HEK293 (cell line): ENCODE results near the gene UPP1.
"Not testable (repeated sequence)": the region's sequence is repeated elsewhere in the genome, so short reads cannot be mapped to it uniquely, and the experiment has no call there.

Experiments used
- CTCF ChIA-PET: fragments of 350-600 bp; formaldehyde crosslinking; extraction: SDS; loops from one replicate; lab custom pipeline; 2021; ENCODE audit warnings: antibody characterized with exemption; lab: Yijun Ruan, JAX
- POLR2A ChIA-PET: fragments of 300-600 bp; formaldehyde crosslinking; extraction: SDS; loops from one replicate; lab custom pipeline; 2020; ENCODE audit warnings: antibody characterized with exemption, inconsistent platforms; lab: Yijun Ruan, JAX
- H3K27ac ChIP-seq: fragments of 200-500 bp; sonication (Bioruptor generic); 2 replicates; pipeline ENCODE4 v1.5.1; 2014; ENCODE audit warnings: low read depth, low read length, control low read depth, inconsistent platforms; ENCODE audit errors: extremely low read depth
- H3K36me3 ChIP-seq, 2 experiments: fragments of 200-500 bp in 1 of 2; sonication (Bioruptor generic) in 1 of 2; 1 replicate in 1 of 2; 2 replicates in 1 of 2; pipeline ENCODE4 v1.5.1; 2014 to 2017; ENCODE audit warnings: inconsistent platforms in 2 of 2, low read length in 2 of 2; ENCODE audit not compliant: control insufficient read depth in 2 of 2, insufficient read depth in 1 of 2
- H3K4me1 ChIP-seq: fragments of 200-500 bp; sonication (Bioruptor generic); 2 replicates; pipeline ENCODE4 v1.5.1; 2014; ENCODE audit warnings: mild to moderate bottlenecking, low read length, inconsistent platforms; ENCODE audit not compliant: control insufficient read depth, insufficient read depth
- H3K4me3 ChIP-seq: 2 replicates; pipeline ENCODE4 v1.5.1; 2011; ENCODE audit warnings: low read depth, mild to moderate bottlenecking, control low read depth, low read length, moderate library complexity
- H3K9me3 ChIP-seq: fragments of 200-500 bp; sonication (Bioruptor generic); 2 replicates; pipeline ENCODE4 v1.5.1; 2014; ENCODE audit warnings: low read depth, low read length, inconsistent platforms; ENCODE audit not compliant: control insufficient read depth, insufficient read depth
- EGR2 ChIP-seq: fragments of 450-650 bp; formaldehyde crosslinking; IDR thresholded peaks from 2 replicates; pipeline ENCODE4 v1.5.1; 2016; ENCODE audit warnings: low read depth, missing biosample characterization, missing genetic modification characterization
- GFI1B ChIP-seq: fragments of 450-650 bp; formaldehyde crosslinking; IDR thresholded peaks from 2 replicates; pipeline ENCODE4 v1.5.1; 2016; ENCODE audit warnings: missing biosample characterization, missing genetic modification characterization
- HOXD13 ChIP-seq: sonication (generic); formaldehyde crosslinking; IDR thresholded peaks from 2 replicates; pipeline ENCODE4 v1.8.0; 2022; ENCODE audit warnings: missing genetic modification reagents, borderline replicate concordance
- SCRT2 ChIP-seq: fragments of 450-650 bp; formaldehyde crosslinking; IDR thresholded peaks from 2 replicates; pipeline ENCODE4 v1.5.1; 2016; ENCODE audit warnings: missing biosample characterization, missing genetic modification characterization
- SP3 ChIP-seq: fragments of 450-650 bp; formaldehyde crosslinking; IDR thresholded peaks from 2 replicates; pipeline ENCODE4 v1.5.1; 2016; ENCODE audit warnings: missing biosample characterization, missing genetic modification characterization
- ZFP41 ChIP-seq: fragments of 450-650 bp; formaldehyde crosslinking; IDR thresholded peaks from 2 replicates; pipeline ENCODE4 v1.5.1; 2016; ENCODE audit warnings: missing biosample characterization, missing genetic modification characterization, borderline replicate concordance
- ZFP69B ChIP-seq: fragments of 450-650 bp; formaldehyde crosslinking; IDR thresholded peaks from 2 replicates; pipeline ENCODE4 v1.5.1; 2016; ENCODE audit warnings: missing biosample characterization, missing genetic modification characterization
- ZNF19 ChIP-seq: fragments of 450-650 bp; formaldehyde crosslinking; IDR thresholded peaks from 2 replicates; pipeline ENCODE4; 2016; ENCODE audit warnings: missing biosample characterization, missing genetic modification characterization, low read depth
- ZNF274 ChIP-seq, 2 experiments: fragments of 200-500 bp in 1 of 2; fragments of 450-650 bp in 1 of 2; sonication (Bioruptor generic) in 1 of 2; formaldehyde crosslinking in 1 of 2; IDR thresholded peaks; 2 replicates each; pipeline versions ENCODE4 v1.5.1 to v1.6.1; 2014 to 2016; ENCODE audit warnings: borderline replicate concordance in 1 of 2, inconsistent platforms in 1 of 2, low read length in 1 of 2, missing biosample characterization in 1 of 2, missing genetic modification characterization in 1 of 2
- ZNF292 ChIP-seq: fragments of 450-650 bp; formaldehyde crosslinking; IDR thresholded peaks from 2 replicates; pipeline ENCODE4 v1.5.1; 2016; ENCODE audit warnings: low read depth, missing biosample characterization, missing genetic modification characterization, borderline replicate concordance
- ZNF366 ChIP-seq: fragments of 450-650 bp; formaldehyde crosslinking; conservative IDR thresholded peaks from 2 replicates; pipeline ENCODE4 v1.5.1; 2016; ENCODE audit warnings: missing biosample characterization, missing genetic modification characterization
- ZNF561 ChIP-seq: fragments of 450-650 bp; IDR thresholded peaks from 2 replicates; pipeline ENCODE4 v1.5.1; 2018; ENCODE audit warnings: missing biosample characterization, missing genetic modification characterization, borderline replicate concordance
- ZNF776 ChIP-seq: fragments of 450-650 bp; formaldehyde crosslinking; IDR thresholded peaks from 2 replicates; pipeline ENCODE4 v1.5.0; 2017; ENCODE audit warnings: missing biosample characterization, missing genetic modification characterization, borderline replicate concordance
- ZSCAN16 ChIP-seq: fragments of 450-650 bp; formaldehyde crosslinking; IDR thresholded peaks from 2 replicates; pipeline ENCODE4 v1.5.1; 2016; ENCODE audit warnings: missing biosample characterization, missing genetic modification characterization
- TF ChIP-seq, protein P1 (sequence below): fragments of 450-650 bp; formaldehyde crosslinking; IDR thresholded peaks from 2 replicates; pipeline ENCODE4 v1.5.1; 2016; ENCODE audit warnings: missing biosample characterization, missing genetic modification characterization
- TF ChIP-seq, protein P2 (sequence below): fragments of 450-650 bp; formaldehyde crosslinking; IDR thresholded peaks from 2 replicates; pipeline ENCODE4 v1.5.1; 2016; ENCODE audit warnings: missing biosample characterization, missing genetic modification characterization
- TF ChIP-seq, protein P3 (sequence below): fragments of 450-650 bp; formaldehyde crosslinking; IDR thresholded peaks from 2 replicates; pipeline ENCODE4 v1.5.1; 2016; ENCODE audit warnings: missing biosample characterization, missing genetic modification characterization
- TF ChIP-seq, protein P4 (sequence below): fragments of 450-650 bp; formaldehyde crosslinking; IDR thresholded peaks from 2 replicates; pipeline ENCODE4 v1.5.1; 2016; ENCODE audit warnings: missing biosample characterization, missing genetic modification characterization
- TF ChIP-seq, protein P5 (sequence below): fragments of 450-650 bp; formaldehyde crosslinking; IDR thresholded peaks from 2 replicates; pipeline ENCODE4 v1.5.1; 2016; ENCODE audit warnings: missing biosample characterization, missing genetic modification characterization

The UPP1 gene

GRCh38 chr7:48141521-48141920 is 52.5 kb downstream of the UPP1 start:
- ChIA-PET CTCF (interaction anchor here (1.1 kb wide), 1 partner anchor 14 kb away, joined by 4 read pairs; no protein-coding TSS in a partner anchor), POLR2A (no interaction called here)
- H3K4me1 ChIP-seq: no peaks in the 10 kb centered on the region
- H3K9me3 ChIP-seq: no peaks in the 10 kb centered on the region
- no peak for TF ChIP-seq SCRT2 (tag by site-specific recombination)
- TF ChIP-seq ZFP69B: no peak
- H3K4me3 ChIP-seq: no peak overlapping the region
- H3K27ac ChIP-seq: no peak overlapping the region
- H3K36me3 ChIP-seq: no peaks in the 10 kb centered on the region

GRCh38 chr7:48144291-48144768 is 55.3 kb downstream of the UPP1 start:
- Histone ChIP-seq H3K9me3 (no peaks in the 10 kb centered on the region), H3K36me3 (no peaks in the 10 kb centered on the region), H3K4me3 (no peak overlapping the region), H3K27ac (no peak overlapping the region), H3K4me1 (no peaks in the 10 kb centered on the region)
- ChIA-PET CTCF (interaction anchor here (0.6 kb wide), 2 partner anchors 9 to 34 kb away, joined by 3 read pairs; no protein-coding TSS in a partner anchor), POLR2A (no interaction called here)
- TF ChIP-seq, protein P1, sequence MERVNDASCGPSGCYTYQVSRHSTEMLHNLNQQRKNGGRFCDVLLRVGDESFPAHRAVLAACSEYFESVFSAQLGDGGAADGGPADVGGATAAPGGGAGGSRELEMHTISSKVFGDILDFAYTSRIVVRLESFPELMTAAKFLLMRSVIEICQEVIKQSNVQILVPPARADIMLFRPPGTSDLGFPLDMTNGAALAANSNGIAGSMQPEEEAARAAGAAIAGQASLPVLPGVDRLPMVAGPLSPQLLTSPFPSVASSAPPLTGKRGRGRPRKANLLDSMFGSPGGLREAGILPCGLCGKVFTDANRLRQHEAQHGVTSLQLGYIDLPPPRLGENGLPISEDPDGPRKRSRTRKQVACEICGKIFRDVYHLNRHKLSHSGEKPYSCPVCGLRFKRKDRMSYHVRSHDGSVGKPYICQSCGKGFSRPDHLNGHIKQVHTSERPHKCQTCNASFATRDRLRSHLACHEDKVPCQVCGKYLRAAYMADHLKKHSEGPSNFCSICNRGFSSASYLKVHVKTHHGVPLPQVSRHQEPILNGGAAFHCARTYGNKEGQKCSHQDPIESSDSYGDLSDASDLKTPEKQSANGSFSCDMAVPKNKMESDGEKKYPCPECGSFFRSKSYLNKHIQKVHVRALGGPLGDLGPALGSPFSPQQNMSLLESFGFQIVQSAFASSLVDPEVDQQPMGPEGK (tag by site-specific recombination): no peak
- TF ChIP-seq ZNF776 (tag by site-specific recombination) (no peak), ZNF19 (no peak), EGR2 (tag by site-specific recombination) (no peak), ZSCAN16 (no peak), ZNF561 (tag by site-specific recombination) (no peak), ZNF292 (no peak)
- TF ChIP-seq, protein P2, sequence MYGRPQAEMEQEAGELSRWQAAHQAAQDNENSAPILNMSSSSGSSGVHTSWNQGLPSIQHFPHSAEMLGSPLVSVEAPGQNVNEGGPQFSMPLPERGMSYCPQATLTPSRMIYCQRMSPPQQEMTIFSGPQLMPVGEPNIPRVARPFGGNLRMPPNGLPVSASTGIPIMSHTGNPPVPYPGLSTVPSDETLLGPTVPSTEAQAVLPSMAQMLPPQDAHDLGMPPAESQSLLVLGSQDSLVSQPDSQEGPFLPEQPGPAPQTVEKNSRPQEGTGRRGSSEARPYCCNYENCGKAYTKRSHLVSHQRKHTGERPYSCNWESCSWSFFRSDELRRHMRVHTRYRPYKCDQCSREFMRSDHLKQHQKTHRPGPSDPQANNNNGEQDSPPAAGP (tag by site-specific recombination): no peak

- Histone ChIP-seq H3K4me1 (no peaks in the 10 kb centered on the region), H3K4me3 (no peak overlapping the region)
- TF ChIP-seq, protein P3, sequence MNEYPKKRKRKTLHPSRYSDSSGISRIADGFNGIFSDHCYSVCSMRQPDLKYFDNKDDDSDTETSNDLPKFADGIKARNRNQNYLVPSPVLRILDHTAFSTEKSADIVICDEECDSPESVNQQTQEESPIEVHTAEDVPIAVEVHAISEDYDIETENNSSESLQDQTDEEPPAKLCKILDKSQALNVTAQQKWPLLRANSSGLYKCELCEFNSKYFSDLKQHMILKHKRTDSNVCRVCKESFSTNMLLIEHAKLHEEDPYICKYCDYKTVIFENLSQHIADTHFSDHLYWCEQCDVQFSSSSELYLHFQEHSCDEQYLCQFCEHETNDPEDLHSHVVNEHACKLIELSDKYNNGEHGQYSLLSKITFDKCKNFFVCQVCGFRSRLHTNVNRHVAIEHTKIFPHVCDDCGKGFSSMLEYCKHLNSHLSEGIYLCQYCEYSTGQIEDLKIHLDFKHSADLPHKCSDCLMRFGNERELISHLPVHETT (tag by site-specific recombination): no peak
- no peak for TF ChIP-seq HOXD13 (CRISPR knock-in tag)
- no peak for TF ChIP-seq ZFP41 (tag by site-specific recombination)
- no peak for TF ChIP-seq GFI1B
- TF ChIP-seq, protein P4, sequence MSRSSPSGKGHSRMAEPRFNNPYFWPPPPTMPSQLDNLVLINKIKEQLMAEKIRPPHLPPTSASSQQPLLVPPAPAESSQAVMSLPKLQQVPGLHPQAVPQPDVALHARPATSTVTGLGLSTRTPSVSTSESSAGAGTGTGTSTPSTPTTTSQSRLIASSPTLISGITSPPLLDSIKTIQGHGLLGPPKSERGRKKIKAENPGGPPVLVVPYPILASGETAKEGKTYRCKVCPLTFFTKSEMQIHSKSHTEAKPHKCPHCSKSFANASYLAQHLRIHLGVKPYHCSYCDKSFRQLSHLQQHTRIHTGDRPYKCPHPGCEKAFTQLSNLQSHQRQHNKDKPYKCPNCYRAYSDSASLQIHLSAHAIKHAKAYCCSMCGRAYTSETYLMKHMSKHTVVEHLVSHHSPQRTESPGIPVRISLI (tag by site-specific recombination): no peak
- no peak for TF ChIP-seq ZNF274 (IDR thresholded peaks at IDR 0.05; ENCODE audit: low read length)
- TF ChIP-seq ZNF274 (tag by site-specific recombination; IDR thresholded peaks at IDR 0.05; ENCODE audit: borderline replicate concordance): no peak
- TF ChIP-seq ZNF366 (tag by site-specific recombination): no peak
- TF ChIP-seq, protein P5, sequence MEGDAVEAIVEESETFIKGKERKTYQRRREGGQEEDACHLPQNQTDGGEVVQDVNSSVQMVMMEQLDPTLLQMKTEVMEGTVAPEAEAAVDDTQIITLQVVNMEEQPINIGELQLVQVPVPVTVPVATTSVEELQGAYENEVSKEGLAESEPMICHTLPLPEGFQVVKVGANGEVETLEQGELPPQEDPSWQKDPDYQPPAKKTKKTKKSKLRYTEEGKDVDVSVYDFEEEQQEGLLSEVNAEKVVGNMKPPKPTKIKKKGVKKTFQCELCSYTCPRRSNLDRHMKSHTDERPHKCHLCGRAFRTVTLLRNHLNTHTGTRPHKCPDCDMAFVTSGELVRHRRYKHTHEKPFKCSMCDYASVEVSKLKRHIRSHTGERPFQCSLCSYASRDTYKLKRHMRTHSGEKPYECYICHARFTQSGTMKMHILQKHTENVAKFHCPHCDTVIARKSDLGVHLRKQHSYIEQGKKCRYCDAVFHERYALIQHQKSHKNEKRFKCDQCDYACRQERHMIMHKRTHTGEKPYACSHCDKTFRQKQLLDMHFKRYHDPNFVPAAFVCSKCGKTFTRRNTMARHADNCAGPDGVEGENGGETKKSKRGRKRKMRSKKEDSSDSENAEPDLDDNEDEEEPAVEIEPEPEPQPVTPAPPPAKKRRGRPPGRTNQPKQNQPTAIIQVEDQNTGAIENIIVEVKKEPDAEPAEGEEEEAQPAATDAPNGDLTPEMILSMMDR: no peak
- no peak for TF ChIP-seq SP3
- TF ChIP-seq, all 188 proteins: peak for 0
- Histone ChIP-seq H3K9me3 (no peaks in the 10 kb centered on the region), H3K36me3 (no peaks in the 10 kb centered on the region), H3K27ac (no peak overlapping the region)
- ChIA-PET CTCF (interaction anchor here (0.9 to 1.2 kb wide), 2 partner anchors 8 to 37 kb away, joined by 4 read pairs; no protein-coding TSS in a partner anchor), POLR2A (no interaction called here)
Measured at GRCh38 chr7:48147078-48147591, 58.1 kb downstream of the UPP1 start.

DNA sequence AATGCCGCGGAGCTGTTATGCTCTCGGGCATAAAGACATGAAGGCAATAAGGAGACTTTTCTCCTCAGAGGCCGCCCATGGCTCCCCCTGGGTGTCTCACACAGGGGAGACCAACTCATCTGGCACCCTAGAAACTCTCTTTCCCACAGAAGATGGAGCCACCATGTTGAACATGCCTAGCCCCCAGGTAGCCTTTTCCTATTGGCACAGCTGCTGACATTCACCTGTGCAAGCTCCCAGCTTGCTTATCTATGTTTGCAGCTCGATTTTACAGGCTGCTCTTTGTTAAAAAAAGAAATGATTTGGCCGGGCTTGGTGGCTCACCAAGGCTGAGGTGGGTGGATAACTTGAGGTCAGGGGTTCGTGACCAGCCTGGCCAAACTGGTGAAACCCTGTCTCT is 58.6 kb downstream of the UPP1 start:
- H3K4me3 ChIP-seq, H3K27ac ChIP-seq, H3K4me1 ChIP-seq, POLR2A ChIA-PET, H3K36me3 ChIP-seq, H3K9me3 ChIP-seq: not testable (repeated sequence)
- CTCF ChIA-PET: interaction anchor here (0.8 to 0.9 kb wide), 2 partner anchors 37 to 178 kb away, joined by 4 read pairs; no protein-coding TSS in a partner anchor
